ENCODE measurements around the gene SLC10A7. TPM values are rescaled to one million over a fixed set of nuclear protein-coding genes. Genes with fewer than 3 reads are reported as not detected.

Gene SLC10A7
- total and polyA plus RNA-seq, 2 donors: 4.9 to 10.7 TPM

DNA sequence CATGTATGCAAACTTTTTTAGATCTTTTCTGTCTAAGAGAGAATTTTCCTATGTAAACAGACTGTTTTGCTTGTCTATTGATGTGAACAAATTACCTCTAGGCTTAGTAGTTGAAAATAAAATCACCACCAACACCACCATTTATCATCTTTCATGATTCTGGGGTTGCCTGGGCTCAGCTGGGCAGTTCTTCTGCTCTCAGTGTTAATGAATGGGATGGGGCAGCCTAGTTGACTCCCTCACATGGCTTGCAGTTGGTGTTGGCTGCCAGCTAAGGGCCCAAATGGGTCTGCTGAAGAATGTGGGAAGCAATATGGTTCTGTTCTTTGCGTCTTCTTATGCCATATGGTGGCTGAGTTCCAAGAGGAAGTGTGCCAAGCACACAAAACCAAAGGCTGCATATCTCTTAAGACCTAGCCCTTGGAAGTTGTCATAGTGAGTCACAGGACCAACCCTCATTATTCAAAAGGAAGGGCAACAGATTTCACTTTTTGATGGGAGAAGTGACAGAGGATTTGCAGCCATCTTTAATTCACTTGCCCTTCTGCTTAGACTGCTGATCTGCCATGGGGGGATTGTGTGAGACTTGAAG, 289.5 kb downstream of the SLC10A7 start:
- H3K36me3 ChIP-seq (ENCODE audit: control insufficient read depth in 2 of 2, insufficient read depth in 2 of 2, low read length in 1 of 2): no peaks in the 10 kb centered on the region
- no peak overlapping the region for H3K27ac ChIP-seq (ENCODE audit: low read depth in 1 of 2, low read length in 1 of 2)
- H3K4me1 ChIP-seq (ENCODE audit: control insufficient read depth in 2 of 2, insufficient read depth in 2 of 2, low read length in 2 of 2): no peaks in the 10 kb centered on the region
- no peaks in the 10 kb centered on the region for H3K9me3 ChIP-seq (ENCODE audit: control insufficient read depth in 2 of 2, insufficient read depth in 1 of 2, low read length in 1 of 2)
- H3K27me3 ChIP-seq (ENCODE audit: control insufficient read depth in 2 of 2, insufficient read depth in 1 of 2, low read length in 1 of 2): no peaks in the 10 kb centered on the region
- 82% methylated on average over 1 of the region's 1 CpG for WGBS
- no peak overlapping the region for H3K4me3 ChIP-seq (ENCODE audit: low read length in 2 of 2)
- DNase-seq (ENCODE audit: low read depth in 6 of 9, low spot score in 9 of 9): no peak

DNA sequence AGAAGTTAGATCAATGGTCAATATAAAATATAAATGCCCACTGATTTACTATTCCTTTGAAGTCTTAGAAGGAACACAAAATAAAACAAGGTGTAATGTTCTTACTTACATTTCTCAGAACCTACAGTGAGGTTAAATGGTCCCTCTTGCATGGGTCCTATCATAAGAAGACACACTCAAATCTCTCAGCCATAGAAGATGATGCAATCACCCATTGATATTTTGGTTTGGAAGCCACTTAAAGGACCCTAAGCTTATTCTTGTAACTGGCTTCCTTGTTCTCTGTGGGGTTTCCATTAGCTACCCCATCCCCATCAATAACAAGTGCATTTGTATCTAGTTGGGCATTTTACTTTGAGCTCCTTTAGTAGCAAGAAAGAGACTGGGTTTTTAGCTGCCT, 292.3 kb downstream of the SLC10A7 start:
- no peaks in the 10 kb centered on the region for H3K36me3 ChIP-seq (ENCODE audit: control insufficient read depth in 2 of 2, insufficient read depth in 2 of 2, low read length in 1 of 2)
- no peak for DNase-seq (ENCODE audit: low read depth in 6 of 9, low spot score in 9 of 9)
- H3K4me3 ChIP-seq (ENCODE audit: low read length in 2 of 2): no peak overlapping the region
- H3K27me3 ChIP-seq (ENCODE audit: control insufficient read depth in 2 of 2, insufficient read depth in 1 of 2, low read length in 1 of 2): no peaks in the 10 kb centered on the region
- no peak overlapping the region for H3K27ac ChIP-seq (ENCODE audit: low read depth in 1 of 2, low read length in 1 of 2)
- H3K9me3 ChIP-seq (ENCODE audit: control insufficient read depth in 2 of 2, insufficient read depth in 1 of 2, low read length in 1 of 2): no peaks in the 10 kb centered on the region
- H3K4me1 ChIP-seq (ENCODE audit: control insufficient read depth in 2 of 2, insufficient read depth in 2 of 2, low read length in 2 of 2): peaks cover 0 to 4% of the 10 kb centered on the region in 2 donors

DNA sequence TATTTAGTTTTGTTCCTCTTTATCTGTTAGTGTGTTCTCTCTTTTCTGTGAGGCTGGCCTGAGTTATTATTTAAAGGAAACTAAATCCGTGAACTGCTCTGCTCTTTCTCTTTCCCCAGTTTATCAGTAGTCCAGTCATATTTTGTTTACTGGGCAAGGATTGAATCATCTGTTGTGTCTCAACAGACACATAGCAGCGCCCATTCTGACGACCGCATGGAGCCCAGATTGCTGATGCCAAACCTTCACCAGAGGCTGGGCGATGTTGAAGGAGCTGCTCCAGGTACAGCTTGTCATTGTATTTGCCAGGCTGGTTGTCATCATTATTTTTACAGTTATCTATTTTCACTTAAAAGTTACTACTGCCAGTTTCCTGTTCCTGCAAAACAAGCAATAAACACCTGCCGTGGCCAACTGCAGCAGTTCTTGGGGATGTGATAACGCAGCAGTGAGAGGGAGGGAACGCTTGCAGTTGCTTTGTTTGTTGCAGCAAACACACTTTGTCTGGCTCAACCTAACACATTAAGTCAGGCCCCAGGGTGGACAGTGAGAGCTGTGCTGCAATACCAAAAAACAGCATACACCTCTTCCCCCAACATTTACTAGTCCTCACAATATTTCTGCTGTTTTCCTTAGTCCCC, 297.3 kb downstream of the SLC10A7 start:
- H3K27me3 ChIP-seq (ENCODE audit: control insufficient read depth in 2 of 2, insufficient read depth in 1 of 2, low read length in 1 of 2): no peaks in the 10 kb centered on the region

DNA sequence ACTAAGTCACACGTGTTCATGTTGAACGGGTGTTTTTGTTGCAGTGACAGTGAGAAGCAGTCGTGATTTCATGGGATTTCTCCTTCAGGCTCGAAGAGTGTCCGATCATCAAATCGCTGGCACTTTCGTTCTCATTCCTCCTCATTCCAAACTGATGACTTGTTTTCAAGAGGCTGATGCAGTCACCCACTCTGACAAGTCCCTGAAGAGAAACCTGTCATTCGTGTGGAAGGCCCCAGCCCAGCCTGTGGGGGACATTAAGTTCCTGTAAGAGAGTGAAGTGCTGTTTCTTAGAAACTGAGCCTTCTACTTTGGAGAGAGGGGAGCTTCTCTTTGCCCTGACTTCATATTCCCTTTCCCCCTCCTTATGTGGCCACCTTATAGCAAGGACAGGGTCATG, 299.4 kb downstream of the SLC10A7 start:
- Histone ChIP-seq H3K9me3 (ENCODE audit: control insufficient read depth in 2 of 2, insufficient read depth in 1 of 2, low read length in 1 of 2) (no peaks in the 10 kb centered on the region), H3K4me3 (ENCODE audit: low read length in 2 of 2) (no peak overlapping the region), H3K27ac (ENCODE audit: low read depth in 1 of 2, low read length in 1 of 2) (no peak overlapping the region), H3K27me3 (ENCODE audit: control insufficient read depth in 2 of 2, insufficient read depth in 1 of 2, low read length in 1 of 2) (no peaks in the 10 kb centered on the region), H3K36me3 (ENCODE audit: control insufficient read depth in 2 of 2, insufficient read depth in 2 of 2, low read length in 1 of 2) (no peaks in the 10 kb centered on the region), H3K4me1 (ENCODE audit: control insufficient read depth in 2 of 2, insufficient read depth in 2 of 2, low read length in 2 of 2) (peaks cover 0 to 5% of the 10 kb centered on the region in 2 donors)
- WGBS: 94% methylated on average over 8 of the region's 8 CpGs
- DNase-seq (ENCODE audit: low read depth in 6 of 9, low spot score in 9 of 9): no peak

More for the DNA sequence above, 297.3 kb downstream of the SLC10A7 start:
- peak in 2 of 9 donors; percentile 15 to 28 for DNase-seq (ENCODE audit: low read depth in 6 of 9, low spot score in 9 of 9)
- Histone ChIP-seq H3K4me1 (ENCODE audit: control insufficient read depth in 2 of 2, insufficient read depth in 2 of 2, low read length in 2 of 2) (peaks cover 0 to 5% of the 10 kb centered on the region in 2 donors), H3K4me3 (ENCODE audit: low read length in 2 of 2) (no peak overlapping the region), H3K27ac (ENCODE audit: low read depth in 1 of 2, low read length in 1 of 2) (no peak overlapping the region), H3K9me3 (ENCODE audit: control insufficient read depth in 2 of 2, insufficient read depth in 1 of 2, low read length in 1 of 2) (no peaks in the 10 kb centered on the region), H3K36me3 (ENCODE audit: control insufficient read depth in 2 of 2, insufficient read depth in 2 of 2, low read length in 1 of 2) (no peaks in the 10 kb centered on the region)
- 69% methylated on average over 8 of the region's 8 CpGs for WGBS

DNA sequence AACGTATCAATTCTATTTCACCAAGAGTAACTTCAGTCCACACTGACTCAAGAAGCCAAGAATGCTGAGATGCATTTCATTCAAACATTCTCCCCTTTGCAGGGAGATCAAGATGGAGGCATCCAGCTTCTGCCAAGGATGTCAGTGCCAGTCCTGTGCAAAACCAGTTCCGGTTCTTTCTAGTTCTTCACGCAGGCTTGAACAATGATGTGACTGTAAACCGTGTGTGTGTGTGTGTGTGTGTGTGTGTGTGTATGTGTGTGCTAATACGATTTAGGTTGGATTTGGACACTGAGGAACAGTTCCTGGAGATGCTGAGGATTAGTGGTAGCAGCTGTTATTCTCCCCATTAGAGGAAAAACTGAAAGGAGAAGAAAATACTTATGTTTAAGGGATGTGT, 307.5 kb downstream of the SLC10A7 start, which contains the start of gene REELD1:
TSS of gene REELD1 (plus strand) at position 301 of the 400 bp plus-strand sequence. CDS start 2,415 bp downstream, outside the sequence.
- Histone ChIP-seq H3K27ac (ENCODE audit: low read depth in 1 of 2, low read length in 1 of 2) (no peak within 1 kb of the TSS), H3K27me3 (ENCODE audit: control insufficient read depth in 2 of 2, insufficient read depth in 1 of 2, low read length in 1 of 2) (no peaks in the 10 kb centered on the region), H3K4me3 (ENCODE audit: low read length in 2 of 2) (no peak within 1 kb of the TSS), H3K36me3 (ENCODE audit: control insufficient read depth in 2 of 2, insufficient read depth in 2 of 2, low read length in 1 of 2) (no peaks in the 10 kb centered on the region), H3K9me3 (ENCODE audit: control insufficient read depth in 2 of 2, insufficient read depth in 1 of 2, low read length in 1 of 2) (no peaks in the 10 kb centered on the region), H3K4me1 (ENCODE audit: control insufficient read depth in 2 of 2, insufficient read depth in 2 of 2, low read length in 2 of 2) (no peaks in the 10 kb centered on the region)
- DNase-seq (ENCODE audit: low read depth in 6 of 9, low spot score in 9 of 9): no peak
- WGBS: 93% methylated on average over 5 of the region's 5 CpGs

DNA sequence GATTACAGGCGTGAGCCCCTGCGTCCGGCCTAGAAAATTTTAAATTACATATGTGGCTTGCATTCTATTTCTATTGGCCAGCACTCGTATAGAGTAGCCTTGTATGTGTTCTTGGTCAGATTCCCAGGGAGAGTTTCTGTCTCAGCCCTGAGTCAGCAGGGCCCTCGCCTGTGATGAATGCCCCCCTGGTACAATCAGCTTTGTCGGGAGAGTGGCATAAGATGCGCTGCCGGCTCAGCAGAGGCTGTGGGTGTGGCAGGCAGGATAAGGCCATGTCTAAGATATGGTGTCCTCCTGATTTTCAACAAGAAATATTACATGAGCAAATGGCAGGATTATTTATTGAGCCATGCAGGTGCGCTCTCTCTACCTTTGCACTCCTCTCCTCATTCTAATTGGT, 309.0 kb downstream of the SLC10A7 start:
- Histone ChIP-seq H3K9me3 (ENCODE audit: control insufficient read depth in 2 of 2, insufficient read depth in 1 of 2, low read length in 1 of 2) (no peaks in the 10 kb centered on the region), H3K4me1 (ENCODE audit: control insufficient read depth in 2 of 2, insufficient read depth in 2 of 2, low read length in 2 of 2) (no peaks in the 10 kb centered on the region), H3K36me3 (ENCODE audit: control insufficient read depth in 2 of 2, insufficient read depth in 2 of 2, low read length in 1 of 2) (no peaks in the 10 kb centered on the region), H3K27me3 (ENCODE audit: control insufficient read depth in 2 of 2, insufficient read depth in 1 of 2, low read length in 1 of 2) (no peaks in the 10 kb centered on the region), H3K4me3 (ENCODE audit: low read length in 2 of 2) (no peak overlapping the region), H3K27ac (ENCODE audit: low read depth in 1 of 2, low read length in 1 of 2) (no peak overlapping the region)
- no peak for DNase-seq (ENCODE audit: low read depth in 6 of 9, low spot score in 9 of 9)
- 97% methylated on average over 9 of the region's 9 CpGs for WGBS

DNA sequence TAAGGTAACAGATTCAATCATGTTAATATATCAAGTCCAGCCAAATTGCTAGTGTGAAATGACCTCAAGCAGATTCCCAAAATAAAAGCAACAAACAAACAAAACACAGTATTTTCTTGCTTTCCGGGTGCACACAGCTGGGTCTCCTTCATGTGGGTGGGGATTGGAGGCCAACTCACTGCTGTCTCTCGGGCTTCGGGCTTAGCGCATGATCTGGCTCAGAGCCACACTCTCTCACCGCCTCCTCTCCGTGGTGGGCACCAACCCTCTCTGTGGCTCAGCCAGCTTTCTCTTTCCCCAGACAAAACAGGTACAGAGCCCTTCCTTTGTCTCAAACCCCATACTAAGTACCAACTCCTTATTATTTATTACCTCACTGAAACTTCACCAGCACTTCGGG, 310.3 kb downstream of the SLC10A7 start:
- no peaks in the 10 kb centered on the region for H3K9me3 ChIP-seq (ENCODE audit: control insufficient read depth in 2 of 2, insufficient read depth in 1 of 2, low read length in 1 of 2)
- 75% methylated on average over 7 of the region's 7 CpGs for WGBS

DNA sequence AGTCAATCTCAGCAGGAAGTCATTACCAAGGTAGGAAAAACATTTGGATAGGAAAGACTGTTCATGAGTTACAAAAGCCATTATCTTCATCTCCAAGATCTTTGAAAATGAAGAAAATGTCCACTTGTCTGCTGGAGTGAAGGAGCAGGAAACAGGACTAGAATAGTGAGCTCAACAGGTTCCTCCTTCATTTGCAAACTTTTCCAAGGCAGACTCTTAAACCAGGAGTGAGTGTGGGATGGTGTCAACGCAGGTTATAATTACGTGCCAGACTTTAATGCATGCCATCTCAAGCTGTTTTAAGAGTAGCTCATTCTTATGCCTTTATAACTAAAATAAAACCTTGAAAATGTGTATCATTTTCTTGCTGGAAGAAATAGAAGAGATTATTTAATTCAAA, 310.9 kb downstream of the SLC10A7 start:
- WGBS: 84% methylated on average over 2 of the region's 2 CpGs
- Histone ChIP-seq H3K27ac (ENCODE audit: low read depth in 1 of 2, low read length in 1 of 2) (no peak overlapping the region), H3K9me3 (ENCODE audit: control insufficient read depth in 2 of 2, insufficient read depth in 1 of 2, low read length in 1 of 2) (no peaks in the 10 kb centered on the region)

More for the DNA sequence above, 310.3 kb downstream of the SLC10A7 start:
- H3K27ac ChIP-seq (ENCODE audit: low read depth in 1 of 2, low read length in 1 of 2): no peak overlapping the region
- no peak for DNase-seq (ENCODE audit: low read depth in 6 of 9, low spot score in 9 of 9)
- H3K27me3 ChIP-seq (ENCODE audit: control insufficient read depth in 2 of 2, insufficient read depth in 1 of 2, low read length in 1 of 2): no peaks in the 10 kb centered on the region
- no peaks in the 10 kb centered on the region for H3K36me3 ChIP-seq (ENCODE audit: control insufficient read depth in 2 of 2, insufficient read depth in 2 of 2, low read length in 1 of 2)
- no peak overlapping the region for H3K4me3 ChIP-seq (ENCODE audit: low read length in 2 of 2)
- H3K4me1 ChIP-seq (ENCODE audit: control insufficient read depth in 2 of 2, insufficient read depth in 2 of 2, low read length in 2 of 2): no peaks in the 10 kb centered on the region

DNA sequence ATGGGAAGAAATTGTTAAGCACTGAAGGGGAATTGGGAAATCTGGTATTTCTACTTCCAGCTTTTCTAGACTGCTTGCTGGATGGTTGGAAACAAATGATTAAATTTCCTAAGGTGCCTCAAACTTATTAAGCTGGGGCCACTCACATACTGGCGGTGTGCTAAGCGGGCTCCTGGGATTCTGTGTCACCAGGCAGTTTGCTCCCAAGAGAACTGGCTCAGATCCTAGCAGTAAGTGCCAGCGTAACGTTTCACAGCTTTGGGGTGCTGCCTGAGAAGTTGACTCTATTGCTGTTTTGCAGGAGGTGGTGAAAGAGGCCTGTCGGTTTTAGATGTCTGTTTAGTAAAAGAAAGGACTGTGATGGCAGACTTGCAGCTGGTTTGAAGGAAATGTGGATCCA, 314.3 kb downstream of the SLC10A7 start:
- Histone ChIP-seq H3K9me3 (ENCODE audit: control insufficient read depth in 2 of 2, insufficient read depth in 1 of 2, low read length in 1 of 2) (no peaks in the 10 kb centered on the region), H3K4me3 (ENCODE audit: low read length in 2 of 2) (no peak overlapping the region), H3K27ac (ENCODE audit: low read depth in 1 of 2, low read length in 1 of 2) (no peak overlapping the region), H3K4me1 (ENCODE audit: control insufficient read depth in 2 of 2, insufficient read depth in 2 of 2, low read length in 2 of 2) (no peaks in the 10 kb centered on the region), H3K36me3 (ENCODE audit: control insufficient read depth in 2 of 2, insufficient read depth in 2 of 2, low read length in 1 of 2) (no peaks in the 10 kb centered on the region), H3K27me3 (ENCODE audit: control insufficient read depth in 2 of 2, insufficient read depth in 1 of 2, low read length in 1 of 2) (no peaks in the 10 kb centered on the region)
- 89% methylated on average over 5 of the region's 5 CpGs for WGBS
- no peak for DNase-seq (ENCODE audit: low read depth in 6 of 9, low spot score in 9 of 9)

More for the DNA sequence above, 310.9 kb downstream of the SLC10A7 start:
- no peaks in the 10 kb centered on the region for H3K36me3 ChIP-seq (ENCODE audit: control insufficient read depth in 2 of 2, insufficient read depth in 2 of 2, low read length in 1 of 2)
- H3K4me3 ChIP-seq (ENCODE audit: low read length in 2 of 2): no peak overlapping the region
- no peaks in the 10 kb centered on the region for H3K27me3 ChIP-seq (ENCODE audit: control insufficient read depth in 2 of 2, insufficient read depth in 1 of 2, low read length in 1 of 2)
- DNase-seq (ENCODE audit: low read depth in 6 of 9, low spot score in 9 of 9): no peak
- no peaks in the 10 kb centered on the region for H3K4me1 ChIP-seq (ENCODE audit: control insufficient read depth in 2 of 2, insufficient read depth in 2 of 2, low read length in 2 of 2)

All from thymus (tissue), 11 donors.